Measurements from ENCODE around the gene ZNF497.

ZNF497 gene

GRCh38 chr19:58362272-58362994 is at the start of gene ZNF497:
ZNF497 (minus strand) TSS chr19:58362751; CDS start chr19:58357635, 5,116 bp downstream.
- H3K27me3 ChIP-seq (ENCODE audit: insufficient read depth, low read length, poor library complexity, severe bottlenecking): no peaks in the 10 kb centered on the region
- peaks cover 17% of the 10 kb centered on the region for H3K4me1 ChIP-seq (ENCODE audit: insufficient read depth, low read length, poor library complexity, severe bottlenecking)
- peak within 1 kb of the TSS; percentile 89 for H3K4me3 ChIP-seq (ENCODE audit: low read length, poor library complexity, severe bottlenecking)
- peak within 1 kb of the TSS; percentile 80 for H3K4me2 ChIP-seq (ENCODE audit: low read depth, low read length, poor library complexity, severe bottlenecking)
- H3F3A ChIP-seq (ENCODE audit: low read depth): no peaks in the 10 kb centered on the region
- H4K20me1 ChIP-seq (ENCODE audit: insufficient read depth, low read length, poor library complexity, severe bottlenecking): no peaks in the 10 kb centered on the region
- peak within 1 kb of the TSS; percentile 96 for H3K9ac ChIP-seq (ENCODE audit: low read depth, low read length, poor library complexity, severe bottlenecking)
- TF ChIP-seq, protein P1, sequence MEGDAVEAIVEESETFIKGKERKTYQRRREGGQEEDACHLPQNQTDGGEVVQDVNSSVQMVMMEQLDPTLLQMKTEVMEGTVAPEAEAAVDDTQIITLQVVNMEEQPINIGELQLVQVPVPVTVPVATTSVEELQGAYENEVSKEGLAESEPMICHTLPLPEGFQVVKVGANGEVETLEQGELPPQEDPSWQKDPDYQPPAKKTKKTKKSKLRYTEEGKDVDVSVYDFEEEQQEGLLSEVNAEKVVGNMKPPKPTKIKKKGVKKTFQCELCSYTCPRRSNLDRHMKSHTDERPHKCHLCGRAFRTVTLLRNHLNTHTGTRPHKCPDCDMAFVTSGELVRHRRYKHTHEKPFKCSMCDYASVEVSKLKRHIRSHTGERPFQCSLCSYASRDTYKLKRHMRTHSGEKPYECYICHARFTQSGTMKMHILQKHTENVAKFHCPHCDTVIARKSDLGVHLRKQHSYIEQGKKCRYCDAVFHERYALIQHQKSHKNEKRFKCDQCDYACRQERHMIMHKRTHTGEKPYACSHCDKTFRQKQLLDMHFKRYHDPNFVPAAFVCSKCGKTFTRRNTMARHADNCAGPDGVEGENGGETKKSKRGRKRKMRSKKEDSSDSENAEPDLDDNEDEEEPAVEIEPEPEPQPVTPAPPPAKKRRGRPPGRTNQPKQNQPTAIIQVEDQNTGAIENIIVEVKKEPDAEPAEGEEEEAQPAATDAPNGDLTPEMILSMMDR (conservative IDR thresholded peaks at IDR 0.05; ENCODE audit: low read length): no peak
- TF ChIP-seq EZH2phosphoT487 (IDR thresholded peaks at IDR 0.05; ENCODE audit: borderline replicate concordance): no peak
- H2AFZ ChIP-seq (ENCODE audit: low read length): peak within 1 kb of the TSS; percentile 96
- no peaks in the 10 kb centered on the region for H3K9me3 ChIP-seq (ENCODE audit: insufficient read depth, low read depth, low read length)
- no peaks in the 10 kb centered on the region for H3K36me3 ChIP-seq (ENCODE audit: insufficient read depth, low read length)
- H3K9me2 ChIP-seq (replicated peaks; ENCODE audit: low read depth, low read length): no peaks in the 10 kb centered on the region
- H3K79me2 ChIP-seq (ENCODE audit: insufficient read depth, low read length): no peaks in the 10 kb centered on the region

DNA sequence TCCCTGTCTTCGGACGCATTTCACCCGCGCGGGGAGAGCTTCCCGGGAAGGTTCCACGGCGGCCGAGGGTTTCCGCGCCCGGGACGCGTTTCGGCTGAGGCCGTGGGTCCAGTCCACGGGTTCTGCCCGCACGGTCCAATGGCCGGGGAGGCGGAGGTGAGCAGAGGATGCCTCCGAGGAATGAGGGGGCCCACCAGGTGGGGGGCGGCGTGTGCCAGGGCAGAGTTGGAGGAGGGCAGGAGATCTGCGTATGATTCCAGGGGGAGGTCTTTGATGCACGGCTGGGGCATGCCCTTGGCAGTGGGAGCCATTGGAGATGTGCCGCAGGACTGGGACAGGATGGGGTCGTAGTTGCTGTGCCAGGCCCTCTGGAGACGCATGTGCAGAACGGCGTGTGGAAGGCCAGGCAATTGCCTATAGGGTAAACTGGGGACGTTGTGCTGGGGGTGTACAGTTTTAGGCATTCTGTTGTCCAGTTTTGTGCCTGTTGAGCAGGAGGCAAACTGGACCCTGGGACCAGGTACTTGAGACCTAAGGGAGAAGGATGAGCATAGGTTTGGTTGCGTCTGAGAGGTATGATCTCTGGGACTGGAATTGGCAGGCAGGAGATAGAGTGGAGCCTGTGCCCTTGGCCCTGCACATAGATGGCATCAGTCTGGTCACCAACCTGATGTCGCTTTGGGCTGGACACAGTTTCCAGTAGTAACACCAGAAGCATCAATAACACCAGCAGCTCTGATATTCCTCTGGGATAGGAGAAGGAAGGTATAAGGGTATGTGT is 46.6 kb upstream of the ZNF497 start:
- Histone ChIP-seq H3K9ac (ENCODE audit: low read depth, low read length, poor library complexity, severe bottlenecking) (peak overlapping the region; percentile 89), H3K9me2 (replicated peaks; ENCODE audit: low read depth, low read length) (no peaks in the 10 kb centered on the region), H3F3A (ENCODE audit: low read depth) (no peaks in the 10 kb centered on the region), H4K20me1 (ENCODE audit: insufficient read depth, low read length, poor library complexity, severe bottlenecking) (no peaks in the 10 kb centered on the region), H3K79me2 (ENCODE audit: insufficient read depth, low read length) (peaks cover 18% of the 10 kb centered on the region; the same call in 1 of the 2 replicates), H3K9me3 (ENCODE audit: insufficient read depth, low read depth, low read length) (no peaks in the 10 kb centered on the region), H3K4me2 (ENCODE audit: low read depth, low read length, poor library complexity, severe bottlenecking) (peak overlapping the region; percentile 91), H3K4me1 (ENCODE audit: insufficient read depth, low read length, poor library complexity, severe bottlenecking) (peaks cover 22% of the 10 kb centered on the region), H2AFZ (ENCODE audit: low read length) (peak overlapping the region; percentile 92), H3K4me3 (ENCODE audit: low read length, poor library complexity, severe bottlenecking) (peak overlapping the region; percentile 86), H3K36me3 (ENCODE audit: insufficient read depth, low read length) (no peaks in the 10 kb centered on the region), H3K27me3 (ENCODE audit: insufficient read depth, low read length, poor library complexity, severe bottlenecking) (no peaks in the 10 kb centered on the region)
- TF ChIP-seq EZH2phosphoT487 (IDR thresholded peaks at IDR 0.05; ENCODE audit: borderline replicate concordance): no peak
- TF ChIP-seq, protein P1 (conservative IDR thresholded peaks at IDR 0.05; ENCODE audit: low read length): no peak

- H3K36me3 ChIP-seq (ENCODE audit: insufficient read depth, low read length): no peaks in the 10 kb centered on the region
- peak within 1 kb of the TSS; percentile 92 for H2AFZ ChIP-seq (ENCODE audit: low read length)
- peaks cover 18% of the 10 kb centered on the region; the same call in 1 of the 2 replicates for H3K79me2 ChIP-seq (ENCODE audit: insufficient read depth, low read length)
- no peaks in the 10 kb centered on the region for H3K9me2 ChIP-seq (replicated peaks; ENCODE audit: low read depth, low read length)
- TF ChIP-seq, protein P1 (conservative IDR thresholded peaks at IDR 0.05; ENCODE audit: low read length): peak; percentile 36
- TF ChIP-seq EZH2phosphoT487 (IDR thresholded peaks at IDR 0.05; ENCODE audit: borderline replicate concordance): no peak
- no peaks in the 10 kb centered on the region for H4K20me1 ChIP-seq (ENCODE audit: insufficient read depth, low read length, poor library complexity, severe bottlenecking)
- H3K4me1 ChIP-seq (ENCODE audit: insufficient read depth, low read length, poor library complexity, severe bottlenecking): peaks cover 22% of the 10 kb centered on the region
- peak within 1 kb of the TSS; percentile 89 for H3K9ac ChIP-seq (ENCODE audit: low read depth, low read length, poor library complexity, severe bottlenecking)
- no peaks in the 10 kb centered on the region for H3K9me3 ChIP-seq (ENCODE audit: insufficient read depth, low read depth, low read length)
- H3F3A ChIP-seq (ENCODE audit: low read depth): no peaks in the 10 kb centered on the region
- peak within 1 kb of the TSS; percentile 91 for H3K4me2 ChIP-seq (ENCODE audit: low read depth, low read length, poor library complexity, severe bottlenecking)
- no peaks in the 10 kb centered on the region for H3K27me3 ChIP-seq (ENCODE audit: insufficient read depth, low read length, poor library complexity, severe bottlenecking)
- peak within 1 kb of the TSS; percentile 86 for H3K4me3 ChIP-seq (ENCODE audit: low read length, poor library complexity, severe bottlenecking)
Measured at GRCh38 chr19:58408152-58409009, 45.8 kb upstream of the ZNF497 start, which contains the start of gene ZNF584. ZNF584 (plus strand) TSS chr19:58408649; CDS start chr19:58409148, 499 bp downstream.
